NAMALWA (cell line): Measurements from ENCODE around the gene SCN3A.
A peak's percentile ranks its signal among the peaks of the same experiment; 100 is the strongest.

ENCODE experiments used
- DNase-seq: peaks from one replicate; pipeline ENCODE4 v3.0.0-alpha.2; 2015; ENCODE audit warnings: low spot score

Gene SCN3A

GRCh38 chr2:165191096-165191728 is 12.6 kb downstream of the SCN3A start:
- peak; percentile 33 for DNase-seq

- no peak for DNase-seq
Observed at GRCh38 chr2:165185633-165186032, 18.2 kb downstream of the SCN3A start.

DNA sequence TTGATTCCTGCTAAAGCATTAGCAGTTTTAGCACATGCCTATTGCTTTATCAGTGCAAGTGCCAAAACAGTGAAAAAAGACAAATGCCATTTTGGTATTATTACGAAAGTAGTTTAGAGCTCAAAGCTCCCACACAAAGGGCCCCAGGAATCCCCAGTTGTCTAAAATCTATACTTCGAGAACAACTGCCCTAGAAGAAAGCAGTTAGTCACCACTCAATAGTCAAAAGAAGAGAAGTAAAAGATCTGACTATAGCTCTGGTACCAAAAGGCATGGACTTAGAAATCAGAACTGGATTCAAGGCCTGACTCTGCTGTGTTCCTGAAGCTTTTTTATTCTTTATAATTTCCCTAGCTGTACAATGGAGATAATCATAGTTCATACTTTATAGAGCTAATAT is 21.8 kb downstream of the SCN3A start:
- DNase-seq: no peak

GRCh38 chr2:165176780-165177179 is 27.1 kb downstream of the SCN3A start:
- DNase-seq: no peak

DNA sequence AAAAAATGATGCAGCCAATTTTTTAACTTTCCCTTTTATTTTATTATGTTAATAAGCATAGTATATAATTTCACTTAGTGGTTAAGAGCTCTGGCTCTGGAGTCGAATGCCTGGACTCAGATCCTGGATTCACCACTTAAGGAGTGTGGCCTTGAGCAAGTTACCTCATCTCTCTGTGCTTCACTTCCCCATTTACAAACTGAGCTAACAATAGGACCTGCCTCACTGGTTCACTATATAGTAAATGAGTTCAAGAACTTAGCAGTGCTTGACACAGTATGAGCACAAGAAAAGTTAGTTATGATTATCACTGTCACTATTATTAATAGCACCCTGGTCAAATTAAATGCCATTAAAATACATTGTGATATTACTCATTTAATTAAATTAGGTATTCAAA is 30.6 kb downstream of the SCN3A start:
- no peak for DNase-seq

- no peak for DNase-seq
Observed at GRCh38 chr2:165164201-165164600, 39.6 kb downstream of the SCN3A start.

- DNase-seq: no peak
Observed at GRCh38 chr2:165163761-165164160, 40.1 kb downstream of the SCN3A start.

GRCh38 chr2:165162466-165162865 is 41.4 kb downstream of the SCN3A start:
- DNase-seq: no peak

DNA sequence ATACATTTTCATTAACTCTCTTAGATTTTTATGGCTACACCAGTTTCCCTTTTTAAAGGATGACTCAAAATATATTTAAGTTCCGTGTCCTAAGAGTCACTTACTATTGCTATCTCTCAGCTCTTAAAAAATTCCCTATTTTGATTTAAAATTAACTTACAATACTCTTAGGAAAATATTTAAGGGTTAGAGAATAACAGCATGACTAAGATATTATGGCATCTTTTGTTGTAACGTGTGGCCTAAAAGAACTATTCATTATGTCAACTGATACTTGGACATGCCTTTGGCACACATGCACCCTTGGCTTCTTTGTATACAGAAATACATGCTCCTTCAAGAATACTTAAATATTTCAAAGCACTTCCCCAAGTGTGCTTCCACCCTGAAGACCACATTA is 42.3 kb downstream of the SCN3A start:
- DNase-seq: no peak

DNA sequence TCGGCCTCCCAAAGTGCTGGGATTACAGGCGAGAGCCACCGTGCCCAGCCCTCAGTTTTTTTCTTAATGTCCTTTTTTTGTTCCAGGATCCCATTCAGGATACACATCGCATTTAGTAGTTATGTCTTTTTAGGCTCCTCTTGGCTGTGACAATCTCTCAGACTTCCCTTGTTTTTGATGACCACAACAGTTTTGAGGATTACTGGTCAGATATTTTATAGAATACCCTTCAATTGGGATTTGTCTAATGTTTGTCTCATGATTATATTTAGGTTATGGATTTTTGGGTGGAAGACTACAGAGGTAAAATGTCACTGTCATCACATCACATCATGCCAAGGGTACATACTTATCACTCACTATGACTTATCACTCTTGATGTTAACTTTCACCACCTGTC is 46.7 kb downstream of the SCN3A start:
- no peak for DNase-seq

DNA sequence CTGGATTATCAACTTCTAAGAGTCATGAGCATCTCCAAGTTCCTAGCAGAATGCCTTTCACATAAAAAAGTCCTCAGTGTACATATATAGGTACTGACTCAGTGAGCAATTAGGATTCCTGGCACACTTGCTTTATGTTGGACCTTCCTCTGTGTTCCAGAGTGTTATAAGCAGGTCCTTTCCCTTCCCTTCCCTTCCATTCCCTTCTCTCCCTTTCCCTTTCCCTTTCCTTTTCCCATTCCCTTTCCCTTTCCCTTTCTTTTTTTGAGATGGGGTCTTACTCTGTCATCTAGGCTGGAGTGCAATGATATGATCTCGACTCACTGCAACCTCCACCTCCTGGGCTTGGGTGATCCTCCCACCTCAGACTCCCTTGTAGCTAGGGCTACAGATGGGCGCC is 48.7 kb downstream of the SCN3A start:
- no peak for DNase-seq

DNA sequence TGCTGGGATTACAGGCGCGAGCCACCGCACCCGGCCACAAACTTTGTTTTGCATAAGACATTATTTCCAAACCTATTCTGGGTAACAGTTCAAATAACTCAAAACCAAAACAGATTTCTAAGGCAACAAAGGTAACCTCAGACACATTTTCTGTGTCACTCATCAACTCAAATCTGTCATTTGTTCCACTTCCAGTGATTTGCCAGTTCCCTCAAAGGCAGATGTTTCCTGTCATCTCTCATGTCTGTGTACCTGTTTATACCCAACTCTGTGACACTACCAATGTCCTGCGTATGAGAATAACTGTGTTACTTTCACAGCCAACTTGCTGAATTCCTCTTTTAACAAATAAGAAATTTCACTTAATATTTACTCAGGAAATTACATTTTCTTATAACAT is 54.4 kb downstream of the SCN3A start:
- DNase-seq: peak; percentile 56

DNA sequence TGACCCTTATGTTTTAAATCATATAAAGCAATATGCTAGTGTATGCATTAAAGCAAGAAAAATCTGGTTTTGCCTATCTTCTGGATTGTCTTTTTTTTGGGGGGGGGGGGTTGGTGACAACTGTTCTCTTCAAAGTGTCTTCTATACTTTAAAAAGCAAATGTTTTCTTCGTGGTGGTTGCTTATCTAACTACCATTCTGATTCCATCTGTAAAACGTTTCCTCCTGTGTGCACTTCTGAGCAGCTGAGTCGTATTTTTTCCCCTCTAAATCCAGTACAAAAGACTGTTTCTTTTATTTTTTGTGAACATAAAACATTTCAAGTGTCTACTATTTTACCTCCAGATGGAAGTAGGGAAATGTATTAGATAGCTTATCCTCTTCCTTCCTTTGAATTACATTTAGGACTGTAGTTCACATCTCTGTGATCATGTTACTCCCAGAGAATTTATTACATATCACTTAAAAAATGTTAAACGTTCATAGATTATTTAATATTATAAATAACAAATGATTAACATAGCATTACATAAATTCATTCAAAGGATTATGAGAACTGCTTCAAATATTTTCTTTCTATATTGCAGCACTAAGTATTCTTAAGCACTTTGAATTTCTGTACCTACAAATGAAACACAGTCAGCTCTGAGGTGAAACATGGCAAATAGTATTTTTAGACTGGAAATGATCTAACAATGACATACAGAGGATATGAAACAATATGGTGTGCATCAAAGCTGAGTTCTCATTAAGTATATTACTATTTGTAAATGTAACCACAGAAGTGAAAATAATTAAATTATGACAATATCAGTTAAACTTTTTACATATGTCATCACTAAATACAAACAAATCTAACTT is 56.4 kb downstream of the SCN3A start:
- DNase-seq: no peak

DNA sequence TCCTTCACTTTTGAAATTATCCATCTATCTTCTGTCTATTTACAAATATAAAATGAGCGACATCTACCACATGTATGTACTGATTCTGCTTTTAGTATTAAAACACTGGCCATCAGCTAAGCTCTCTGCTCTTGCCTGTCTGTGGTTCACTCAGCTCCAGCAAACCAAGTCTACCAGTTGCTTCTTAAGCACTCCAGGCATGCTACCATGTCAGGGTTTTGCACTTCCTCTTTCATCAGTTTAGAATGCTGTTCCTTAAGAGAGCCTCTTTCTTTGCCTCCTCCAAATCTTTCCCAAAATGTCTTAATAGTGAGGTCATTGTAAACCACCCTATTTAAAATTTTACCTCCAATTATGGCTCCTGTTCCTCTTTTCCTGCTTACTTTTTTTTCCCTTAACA is 59.5 kb downstream of the SCN3A start:
- peak; percentile 50 for DNase-seq

DNA sequence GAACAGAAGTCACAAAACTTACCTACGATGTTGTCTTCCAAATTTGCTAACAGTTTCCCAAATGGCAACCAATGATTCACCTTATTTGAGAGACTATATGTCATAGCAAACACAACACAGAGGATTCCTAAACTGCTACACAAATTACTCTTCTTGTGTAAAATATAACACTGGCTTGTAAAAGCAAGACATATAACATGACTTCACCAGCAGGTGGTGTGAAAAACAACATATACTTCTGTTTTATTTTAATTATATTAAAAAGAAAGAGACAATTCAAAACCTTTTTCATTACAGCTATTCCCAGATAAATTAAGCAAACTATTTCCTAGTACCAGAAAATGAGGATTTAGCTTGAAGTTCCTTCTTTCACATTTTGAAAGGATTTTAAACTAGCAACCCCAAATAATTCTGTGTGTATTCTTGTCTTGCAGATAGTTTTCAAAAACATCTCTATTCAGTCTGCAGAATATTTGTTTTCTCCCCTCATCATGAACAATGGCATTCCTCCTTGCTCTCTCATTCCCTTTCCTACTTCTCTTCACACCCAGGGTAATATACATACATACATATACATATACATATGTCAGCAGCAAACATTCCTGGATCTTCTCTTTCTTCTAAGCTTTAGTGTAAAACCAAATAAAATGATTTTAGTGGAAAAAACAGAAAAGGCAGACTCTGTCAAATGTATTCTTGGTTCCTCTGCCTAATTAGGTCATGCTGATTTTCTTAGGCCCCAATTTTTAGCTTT is 62.1 kb downstream of the SCN3A start:
- DNase-seq: peak; percentile 32

DNA sequence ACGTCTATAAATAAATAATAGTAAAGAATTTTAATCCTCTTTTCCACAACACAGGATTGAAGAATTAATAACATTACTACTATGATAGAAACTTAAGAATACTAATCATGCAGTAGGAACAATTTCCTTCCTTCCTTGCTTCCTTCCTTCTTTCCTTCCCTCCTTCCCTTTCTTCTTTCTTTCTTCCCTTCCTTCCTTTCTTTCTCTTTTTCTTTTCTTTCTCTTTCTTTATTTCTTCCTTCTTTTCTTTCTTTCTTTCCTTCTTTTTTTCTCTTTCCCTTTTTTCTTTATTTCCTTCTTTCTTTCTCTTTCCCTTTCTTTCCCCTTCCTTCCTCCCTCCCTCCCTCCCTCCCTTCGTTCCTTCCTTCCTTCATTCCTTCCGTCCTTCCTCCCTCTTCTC is 77.6 kb downstream of the SCN3A start:
- no peak for DNase-seq

DNA sequence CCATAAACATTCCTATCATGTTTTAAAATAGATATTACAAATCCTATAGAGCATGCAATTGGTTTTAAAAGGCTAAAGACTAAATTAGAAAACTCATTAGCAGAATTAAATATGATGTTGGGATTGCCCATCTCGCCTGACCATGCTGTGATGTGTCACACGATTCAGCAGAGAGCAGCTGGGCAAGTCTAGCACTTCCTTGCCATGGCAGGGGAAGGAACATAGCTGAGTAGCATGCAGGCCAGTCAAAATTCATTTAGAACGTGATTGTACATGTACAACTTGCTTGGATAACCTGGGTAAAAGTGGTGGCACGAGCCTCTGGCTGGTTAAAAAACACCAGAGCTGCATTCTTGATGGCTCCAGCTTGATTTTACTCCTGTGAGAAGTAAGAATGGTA is 81.3 kb downstream of the SCN3A start:
- DNase-seq: no peak

GRCh38 chr2:165120740-165121467 is 82.9 kb downstream of the SCN3A start:
- DNase-seq: no peak

GRCh38 chr2:165115258-165115657 is 88.6 kb downstream of the SCN3A start:
- DNase-seq: no peak

GRCh38 chr2:165114346-165114939 is 89.4 kb downstream of the SCN3A start:
- no peak for DNase-seq

DNA sequence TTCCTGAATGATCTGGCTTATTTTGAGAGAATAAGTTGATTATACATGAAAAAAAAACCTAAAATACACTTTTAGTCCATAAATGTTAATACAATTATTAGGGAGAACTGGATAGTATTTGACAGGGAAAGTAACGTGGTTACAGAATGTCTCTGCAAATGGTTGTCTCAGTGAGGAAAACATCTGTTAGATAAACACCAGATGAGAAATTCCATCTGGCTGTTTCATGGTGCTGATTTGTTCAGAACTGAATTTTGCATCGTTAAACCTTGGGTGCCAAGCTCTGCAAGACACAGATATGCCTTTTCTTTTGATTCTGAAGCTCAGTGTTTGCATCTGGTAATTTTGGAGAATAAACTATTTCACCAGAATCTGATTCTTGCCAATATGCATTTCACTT is 90.4 kb downstream of the SCN3A start:
- no peak for DNase-seq

- no peak for DNase-seq
Observed at GRCh38 chr2:165112789-165113188, 91.1 kb downstream of the SCN3A start.
